ENCODE data around the gene SYNE2.

Gene SYNE2

DNA sequence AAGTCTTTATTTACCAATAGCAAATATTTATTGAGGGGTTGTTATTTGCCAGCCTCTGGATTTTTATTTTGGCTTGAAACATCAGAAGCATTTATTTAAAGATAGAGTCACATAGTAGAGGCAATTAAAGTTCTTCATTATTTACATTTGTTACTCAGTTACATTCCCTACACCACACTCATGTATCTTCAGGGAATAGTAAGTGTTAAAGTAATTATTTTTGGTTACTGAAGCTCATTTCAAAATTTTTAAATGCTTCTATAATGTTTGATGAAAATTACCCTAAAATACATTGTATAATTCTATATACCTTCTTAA lies 235.8 kb downstream of the SYNE2 start:
- H3K36me3 ChIP-seq (ENCODE audit: insufficient read depth, low read length), result peaks cover 30% of the 10 kb centered on the region
- TF ChIP-seq EZH2 (IDR thresholded peaks at IDR 0.05), result no peak
- H3K4me3 ChIP-seq, result no peak overlapping the region
- no peak overlapping the region for H3K27ac ChIP-seq
- no peak overlapping the region for H3K9ac ChIP-seq (ENCODE audit: insufficient read length)
- DNase-seq (ENCODE audit: low read depth, low spot score), result no peak
- no peaks in the 10 kb centered on the region for H3K9me3 ChIP-seq (ENCODE audit: low read depth, low read length)

DNA sequence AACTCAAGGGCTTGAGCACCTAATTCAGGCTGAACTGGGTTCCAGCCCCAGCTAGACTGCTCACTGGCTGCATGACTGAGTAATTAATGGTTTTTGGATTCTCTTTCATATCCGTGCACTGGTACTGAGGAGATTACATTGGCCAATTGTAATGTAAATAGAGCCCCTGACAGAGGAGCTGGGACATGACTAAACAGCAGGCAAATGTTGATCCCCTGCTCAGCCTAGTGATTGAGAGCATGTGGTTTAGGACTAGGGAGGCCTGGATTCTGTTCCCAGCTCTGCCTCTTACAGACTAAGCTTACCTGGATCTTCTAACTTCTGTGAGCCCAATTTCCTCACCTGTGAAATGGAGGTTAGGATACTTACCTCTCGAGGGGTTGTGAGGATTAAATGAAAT lies 237.1 kb downstream of the SYNE2 start:
- Histone ChIP-seq H3K27ac (no peak overlapping the region), H3K9me3 (ENCODE audit: low read depth, low read length) (no peaks in the 10 kb centered on the region), H3K9ac (ENCODE audit: insufficient read length) (no peak overlapping the region), H3K4me3 (no peak overlapping the region), H3K36me3 (ENCODE audit: insufficient read depth, low read length) (peaks cover 27% of the 10 kb centered on the region)
- DNase-seq (ENCODE audit: low read depth, low spot score), result no peak
- TF ChIP-seq EZH2 (IDR thresholded peaks at IDR 0.05) (no peak), POLR2AphosphoS5 (IDR thresholded peaks at IDR 0.05; ENCODE audit: borderline replicate concordance, low read depth, low read length) (no peak), FOXP2 (optimal IDR thresholded peaks at IDR 0.05; ENCODE audit: control extremely low read depth, extremely low read length, insufficient read depth) (no peak)

DNA sequence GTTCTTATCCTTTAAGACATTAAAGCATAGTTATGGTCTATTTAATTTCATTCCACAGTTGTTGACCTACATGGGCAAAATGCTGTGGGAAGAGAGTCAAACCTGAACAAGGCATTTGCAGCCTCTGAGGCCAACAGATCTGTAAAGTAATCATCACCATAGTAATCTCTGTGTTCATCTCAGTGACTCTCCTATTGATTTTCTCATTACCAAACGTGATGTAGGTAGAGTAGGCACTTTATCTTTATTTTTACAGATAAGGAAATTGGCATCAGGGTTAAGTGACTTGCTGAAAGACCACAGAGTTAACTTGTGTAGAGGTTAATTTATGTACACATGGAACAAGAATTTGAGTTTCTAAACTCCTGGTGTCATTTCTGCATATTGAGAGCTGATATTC lies 238.4 kb downstream of the SYNE2 start:
- H3K36me3 ChIP-seq (ENCODE audit: insufficient read depth, low read length), result peaks cover 25% of the 10 kb centered on the region
- H3K4me3 ChIP-seq, result no peak overlapping the region
- TF ChIP-seq FOXP2 (optimal IDR thresholded peaks at IDR 0.05; ENCODE audit: control extremely low read depth, extremely low read length, insufficient read depth), result no peak
- no peak for TF ChIP-seq EZH2 (IDR thresholded peaks at IDR 0.05)
- TF ChIP-seq POLR2AphosphoS5 (IDR thresholded peaks at IDR 0.05; ENCODE audit: borderline replicate concordance, low read depth, low read length), result no peak
- no peak for DNase-seq (ENCODE audit: low read depth, low spot score)
- no peaks in the 10 kb centered on the region for H3K9me3 ChIP-seq (ENCODE audit: low read depth, low read length)
- no peak overlapping the region for H3K9ac ChIP-seq (ENCODE audit: insufficient read length)
- H3K27ac ChIP-seq, result no peak overlapping the region

DNA sequence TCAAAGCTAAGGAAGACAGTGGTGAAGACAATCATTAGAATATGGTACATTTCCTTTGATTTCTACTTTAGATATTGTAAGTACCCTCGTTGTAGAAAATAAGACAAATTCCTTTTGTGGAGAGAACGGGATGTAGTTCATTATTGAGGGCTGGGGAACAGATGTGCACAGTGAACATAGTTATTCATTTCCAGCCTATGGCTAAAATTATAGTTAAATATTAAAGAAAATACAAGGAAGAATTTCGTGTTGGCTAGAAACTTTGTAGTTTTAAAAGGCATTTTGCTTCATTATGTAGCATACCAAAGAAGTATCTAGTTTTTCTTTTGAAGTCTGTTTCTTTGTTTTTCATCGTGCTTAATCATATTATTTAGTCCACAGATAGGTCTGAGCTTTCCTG lies 239.5 kb downstream of the SYNE2 start:
- H3K36me3 ChIP-seq (ENCODE audit: insufficient read depth, low read length), result peaks cover 24% of the 10 kb centered on the region
- H3K4me3 ChIP-seq, result no peak overlapping the region
- H3K27ac ChIP-seq, result no peak overlapping the region
- TF ChIP-seq POLR2AphosphoS5 (IDR thresholded peaks at IDR 0.05; ENCODE audit: borderline replicate concordance, low read depth, low read length) (no peak), FOXP2 (optimal IDR thresholded peaks at IDR 0.05; ENCODE audit: control extremely low read depth, extremely low read length, insufficient read depth) (no peak), EZH2 (IDR thresholded peaks at IDR 0.05) (no peak)
- no peak for DNase-seq (ENCODE audit: low read depth, low spot score)
- no peak overlapping the region for H3K9ac ChIP-seq (ENCODE audit: insufficient read length)
- H3K9me3 ChIP-seq (ENCODE audit: low read depth, low read length), result no peaks in the 10 kb centered on the region

DNA sequence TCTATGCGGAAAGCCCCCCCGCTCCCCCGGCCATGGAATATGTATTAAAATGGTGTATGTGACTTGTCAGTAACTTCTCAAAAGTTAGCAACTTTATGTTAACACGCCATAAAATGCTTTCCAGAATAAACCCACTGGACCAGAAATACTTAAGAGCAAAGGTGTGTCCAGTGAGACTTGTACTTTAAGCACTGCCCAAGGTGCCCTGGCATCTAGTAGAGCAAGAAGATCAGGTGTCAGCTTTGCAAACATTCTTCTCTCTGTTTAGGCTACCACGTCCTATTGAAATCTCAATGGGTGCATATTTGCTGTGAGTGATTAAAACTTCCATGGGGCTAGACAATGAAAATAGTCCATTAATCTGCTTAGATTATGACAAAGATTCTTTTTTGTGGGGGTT lies 240.1 kb downstream of the SYNE2 start:
- TF ChIP-seq POLR2AphosphoS5 (IDR thresholded peaks at IDR 0.05; ENCODE audit: borderline replicate concordance, low read depth, low read length), result no peak
- no peak for TF ChIP-seq FOXP2 (optimal IDR thresholded peaks at IDR 0.05; ENCODE audit: control extremely low read depth, extremely low read length, insufficient read depth)
- Histone ChIP-seq H3K4me3 (no peak overlapping the region), H3K9ac (ENCODE audit: insufficient read length) (no peak overlapping the region), H3K27ac (no peak overlapping the region), H3K36me3 (ENCODE audit: insufficient read depth, low read length) (peaks cover 19% of the 10 kb centered on the region), H3K9me3 (ENCODE audit: low read depth, low read length) (no peaks in the 10 kb centered on the region)
- no peak for DNase-seq (ENCODE audit: low read depth, low spot score)

DNA sequence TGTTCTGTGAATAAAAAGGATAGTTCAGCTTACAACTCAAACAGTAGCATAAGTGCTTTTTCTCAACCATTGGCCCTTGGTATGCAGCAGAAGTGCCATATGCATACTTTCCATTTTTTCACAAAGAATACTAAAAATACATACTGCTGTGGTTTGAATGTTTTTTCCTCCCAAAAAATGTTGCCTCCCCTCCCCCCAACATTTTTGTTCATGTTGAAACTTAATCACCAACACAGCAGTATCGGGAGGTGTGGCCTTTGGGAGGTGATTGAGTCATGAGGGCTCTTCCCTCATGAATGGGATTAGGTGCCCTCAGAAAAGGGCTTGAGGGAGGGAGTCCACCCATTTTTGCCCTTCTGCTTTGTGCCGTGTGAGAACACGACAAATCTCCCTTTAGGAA lies 242.8 kb downstream of the SYNE2 start:
- Histone ChIP-seq H3K9ac (ENCODE audit: insufficient read length) (no peak overlapping the region), H3K9me3 (ENCODE audit: low read depth, low read length) (no peaks in the 10 kb centered on the region), H3K36me3 (ENCODE audit: insufficient read depth, low read length) (peaks cover 14% of the 10 kb centered on the region), H3K4me3 (no peak overlapping the region), H3K27ac (no peak overlapping the region)
- TF ChIP-seq EZH2 (IDR thresholded peaks at IDR 0.05) (no peak), POLR2AphosphoS5 (IDR thresholded peaks at IDR 0.05; ENCODE audit: borderline replicate concordance, low read depth, low read length) (no peak), FOXP2 (optimal IDR thresholded peaks at IDR 0.05; ENCODE audit: control extremely low read depth, extremely low read length, insufficient read depth) (no peak)
- DNase-seq (ENCODE audit: low read depth, low spot score), result no peak

DNA sequence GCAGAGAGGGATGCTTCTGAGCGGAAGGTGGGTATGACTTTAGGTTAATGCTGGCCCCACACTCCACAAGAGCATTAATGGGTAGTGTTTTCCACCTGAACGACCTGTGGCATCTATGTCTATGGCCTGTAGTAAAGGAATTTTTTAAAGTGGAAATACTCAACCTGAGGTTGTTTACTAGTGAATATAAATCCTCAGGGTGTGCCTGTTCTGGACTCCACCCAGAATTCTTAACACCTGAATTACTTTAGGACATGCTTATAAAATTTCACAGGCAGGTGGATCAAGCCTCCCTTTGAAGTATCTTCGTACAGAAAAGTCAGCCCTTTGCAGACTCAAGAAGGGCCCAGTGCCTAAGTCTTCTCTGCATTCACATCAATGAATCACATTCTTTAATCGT lies 245.3 kb downstream of the SYNE2 start:
- Histone ChIP-seq H3K36me3 (ENCODE audit: insufficient read depth, low read length) (peaks cover 14% of the 10 kb centered on the region), H3K9ac (ENCODE audit: insufficient read length) (no peak overlapping the region), H3K27ac (no peak overlapping the region), H3K4me3 (no peak overlapping the region), H3K9me3 (ENCODE audit: low read depth, low read length) (no peaks in the 10 kb centered on the region)
- DNase-seq (ENCODE audit: low read depth, low spot score), result no peak
- TF ChIP-seq EZH2 (IDR thresholded peaks at IDR 0.05) (no peak), POLR2AphosphoS5 (IDR thresholded peaks at IDR 0.05; ENCODE audit: borderline replicate concordance, low read depth, low read length) (no peak), FOXP2 (optimal IDR thresholded peaks at IDR 0.05; ENCODE audit: control extremely low read depth, extremely low read length, insufficient read depth) (no peak)

DNA sequence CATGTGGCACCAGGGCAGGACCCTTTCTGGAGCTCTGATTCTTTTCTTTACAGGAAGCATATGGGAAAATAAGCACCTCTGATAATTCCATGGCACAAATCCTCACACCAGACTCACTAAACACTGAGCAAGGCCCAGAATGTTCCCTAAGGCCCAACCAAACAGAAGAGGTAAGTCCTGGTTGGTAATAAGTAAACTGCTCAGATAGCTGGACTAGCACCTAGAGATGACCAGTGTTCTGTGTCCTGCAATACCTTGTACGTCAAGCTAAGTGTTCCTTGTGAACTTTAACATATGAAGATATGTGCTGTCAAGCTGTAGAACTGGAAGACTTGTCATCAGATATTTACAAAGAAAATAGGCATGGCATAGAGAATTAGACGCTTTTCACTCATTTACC lies 254.6 kb downstream of the SYNE2 start:
- Histone ChIP-seq H3K36me3 (ENCODE audit: insufficient read depth, low read length) (peaks cover 29% of the 10 kb centered on the region), H3K9me3 (ENCODE audit: low read depth, low read length) (no peaks in the 10 kb centered on the region), H3K27ac (no peak overlapping the region), H3K9ac (ENCODE audit: insufficient read length) (no peak overlapping the region), H3K4me3 (no peak overlapping the region)
- DNase-seq (ENCODE audit: low read depth, low spot score), result no peak
- no peak for TF ChIP-seq FOXP2 (optimal IDR thresholded peaks at IDR 0.05; ENCODE audit: control extremely low read depth, extremely low read length, insufficient read depth)
- no peak for TF ChIP-seq POLR2AphosphoS5 (IDR thresholded peaks at IDR 0.05; ENCODE audit: borderline replicate concordance, low read depth, low read length)
- no peak for TF ChIP-seq EZH2 (IDR thresholded peaks at IDR 0.05)

DNA sequence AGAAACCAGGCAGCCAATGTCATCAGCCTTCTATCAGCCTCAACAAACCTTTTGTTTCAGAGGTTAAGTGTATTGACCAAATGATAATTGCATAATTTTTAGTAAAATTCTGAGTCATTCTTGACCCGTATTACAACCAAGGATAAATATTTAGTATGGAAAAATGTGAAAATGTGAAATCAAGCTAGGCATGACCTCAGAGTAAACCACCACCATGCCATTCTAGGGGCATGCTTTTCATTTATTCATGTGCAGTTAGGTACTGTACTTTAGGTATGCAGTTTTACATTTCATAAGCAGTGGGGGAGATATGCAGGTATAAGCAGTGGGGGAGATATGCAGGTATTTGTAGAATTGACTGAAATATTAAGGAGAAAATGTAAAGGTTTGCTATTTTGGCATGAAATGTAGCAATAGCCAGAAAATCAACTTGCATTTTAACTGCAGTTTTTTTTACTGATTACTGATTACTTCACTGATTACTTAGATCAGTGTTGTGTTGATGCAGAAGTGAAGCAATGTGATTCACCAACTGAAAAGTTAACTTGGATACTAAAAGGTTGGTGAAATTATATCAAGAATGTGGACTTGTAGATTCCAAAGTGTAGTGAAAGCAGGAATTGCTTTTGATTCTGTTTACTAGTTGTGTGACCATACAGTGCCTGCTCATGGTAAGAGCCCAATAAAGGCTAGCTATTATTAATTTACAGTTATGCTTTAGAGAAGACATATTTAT lies 257.2 kb downstream of the SYNE2 start:
- Histone ChIP-seq H3K27ac (no peak overlapping the region), H3K36me3 (ENCODE audit: insufficient read depth, low read length) (peaks cover 23% of the 10 kb centered on the region), H3K9me3 (ENCODE audit: low read depth, low read length) (no peaks in the 10 kb centered on the region), H3K9ac (ENCODE audit: insufficient read length) (no peak overlapping the region), H3K4me3 (no peak overlapping the region)
- TF ChIP-seq FOXP2 (optimal IDR thresholded peaks at IDR 0.05; ENCODE audit: control extremely low read depth, extremely low read length, insufficient read depth) (no peak), POLR2AphosphoS5 (IDR thresholded peaks at IDR 0.05; ENCODE audit: borderline replicate concordance, low read depth, low read length) (no peak), EZH2 (IDR thresholded peaks at IDR 0.05) (no peak)
- no peak for DNase-seq (ENCODE audit: low read depth, low spot score)
